Esophagus muscularis mucosa (tissue), 4 donors: ENCODE measurements around the gene CXXC5.

Experiments used
- EP300 ChIP-seq: sonication (generic); formaldehyde crosslinking; IDR thresholded peaks from one replicate; pipeline ENCODE4 v1.6.1; 2017; ENCODE audit warnings: antibody characterized with exemption
- POLR2A ChIP-seq: fragments of 450-650 bp; IDR thresholded peaks from one replicate; pipeline ENCODE4 v1.6.1; 2017; ENCODE audit warnings: antibody characterized with exemption, moderate library complexity, mild to moderate bottlenecking, low read depth
- POLR2AphosphoS5 ChIP-seq, 2 donors: sonication (generic); formaldehyde crosslinking; IDR thresholded peaks; one replicate each; pipeline ENCODE4 v1.6.1; 2017; ENCODE audit warnings: antibody characterized with exemption in 2 of 2
- TF ChIP-seq, protein P1 (sequence below), 3 experiments: fragments of 200-600 bp in 2 of 3; fragments of 450-650 bp in 1 of 3; sonication (generic) in 2 of 3; IDR thresholded peaks; one replicate each; pipeline ENCODE4 v1.5.1; 2017 to 2019; ENCODE audit warnings: antibody characterized with exemption in 3 of 3, mild to moderate bottlenecking in 2 of 3, moderate library complexity in 1 of 3

DNA sequence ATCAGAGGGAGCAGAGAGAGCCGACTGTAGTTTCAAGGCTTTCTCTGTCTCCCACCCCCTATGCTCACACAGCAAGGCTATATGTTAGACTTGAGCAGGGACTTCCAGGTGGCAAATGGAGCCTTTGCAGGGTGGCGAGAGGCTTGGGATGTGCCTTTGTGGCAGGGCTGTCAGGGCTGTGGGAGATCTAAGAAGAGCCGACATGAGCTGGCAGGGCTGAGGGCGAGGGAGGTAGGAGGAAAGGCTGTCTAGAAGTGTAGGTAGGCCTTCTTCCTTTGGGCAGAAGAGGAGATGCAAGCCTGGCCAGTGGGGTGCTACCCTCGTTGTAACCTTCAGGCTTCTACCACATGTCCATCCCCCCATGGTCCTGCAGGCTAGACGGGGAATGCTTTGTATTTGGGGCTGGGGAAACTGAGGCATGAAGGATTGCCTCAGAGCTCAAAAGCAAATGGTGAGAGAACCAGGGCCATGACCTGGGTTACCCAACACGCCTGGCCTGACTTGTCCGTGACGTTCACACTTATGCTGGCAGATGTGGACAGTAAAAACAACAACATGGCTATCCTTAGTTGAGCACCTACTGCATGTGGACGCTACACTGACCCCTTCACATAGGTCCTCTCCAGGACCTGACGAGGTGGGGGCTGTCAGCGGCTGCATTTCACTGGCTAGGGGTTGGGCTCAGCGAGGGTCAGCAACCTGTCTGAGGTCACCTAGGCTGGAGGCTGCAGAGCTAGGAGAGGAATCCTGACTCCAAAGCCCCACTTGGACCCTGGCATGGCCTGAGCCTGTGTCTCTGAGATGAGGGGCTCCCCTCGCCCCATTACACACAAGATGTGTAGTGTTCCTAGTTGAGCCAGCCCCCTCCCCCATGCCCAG is 15.3 kb downstream of the CXXC5 start:
- TF ChIP-seq POLR2A, result no peak
- no peak for TF ChIP-seq EP300
- TF ChIP-seq POLR2AphosphoS5 (IDR thresholded peaks at IDR 0.05), result no peak
- TF ChIP-seq, protein P1, sequence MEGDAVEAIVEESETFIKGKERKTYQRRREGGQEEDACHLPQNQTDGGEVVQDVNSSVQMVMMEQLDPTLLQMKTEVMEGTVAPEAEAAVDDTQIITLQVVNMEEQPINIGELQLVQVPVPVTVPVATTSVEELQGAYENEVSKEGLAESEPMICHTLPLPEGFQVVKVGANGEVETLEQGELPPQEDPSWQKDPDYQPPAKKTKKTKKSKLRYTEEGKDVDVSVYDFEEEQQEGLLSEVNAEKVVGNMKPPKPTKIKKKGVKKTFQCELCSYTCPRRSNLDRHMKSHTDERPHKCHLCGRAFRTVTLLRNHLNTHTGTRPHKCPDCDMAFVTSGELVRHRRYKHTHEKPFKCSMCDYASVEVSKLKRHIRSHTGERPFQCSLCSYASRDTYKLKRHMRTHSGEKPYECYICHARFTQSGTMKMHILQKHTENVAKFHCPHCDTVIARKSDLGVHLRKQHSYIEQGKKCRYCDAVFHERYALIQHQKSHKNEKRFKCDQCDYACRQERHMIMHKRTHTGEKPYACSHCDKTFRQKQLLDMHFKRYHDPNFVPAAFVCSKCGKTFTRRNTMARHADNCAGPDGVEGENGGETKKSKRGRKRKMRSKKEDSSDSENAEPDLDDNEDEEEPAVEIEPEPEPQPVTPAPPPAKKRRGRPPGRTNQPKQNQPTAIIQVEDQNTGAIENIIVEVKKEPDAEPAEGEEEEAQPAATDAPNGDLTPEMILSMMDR (IDR thresholded peaks at IDR 0.05), result no peak
